HFFc6 (cell line): ENCODE results near the gene SPSB2. TPM values are rescaled to one million over a fixed set of nuclear protein-coding genes. Genes with fewer than 3 reads are reported as not detected.

Source experiments
- DNase-seq: peaks from one replicate; pipeline ENCODE4 v3.0.0-alpha.2; 2018
- H3K27ac Mint-ChIP-seq: 2 replicates; pipeline ENCODE4 v1.8.0; 2020; ENCODE audit warnings: mild to moderate bottlenecking, mixed read lengths
- H3K27me3 Mint-ChIP-seq: 2 replicates; pipeline ENCODE4 v1.8.0; 2021; ENCODE audit warnings: mild to moderate bottlenecking, moderate library complexity, mixed read lengths; ENCODE audit not compliant: insufficient read depth
- H3K36me3 Mint-ChIP-seq: 2 replicates; pipeline ENCODE4 v1.8.0; 2021; ENCODE audit warnings: low read depth, mixed read lengths
- H3K4me1 Mint-ChIP-seq: 2 replicates; pipeline ENCODE4 v1.8.0; 2020; ENCODE audit warnings: low read depth, mixed read lengths
- H3K4me3 Mint-ChIP-seq: 2 replicates; pipeline ENCODE4 v1.8.0; 2020; ENCODE audit warnings: mild to moderate bottlenecking, moderate library complexity, mixed read lengths
- H3K9me3 Mint-ChIP-seq: 2 replicates; pipeline ENCODE4 v1.8.0; 2020; ENCODE audit warnings: mild to moderate bottlenecking, mixed read lengths
- total RNA-seq, 6 experiments: library from RNA; stranded (reverse); fragmentation: NEBNext Ultra II Directional; extraction: Animal tissue kit (Norgen Biotek cat#: 25700); gene quantifications; 2 replicates in 1 of 6; 3 replicates in 5 of 6; pipeline ENCODE4 v1.2.3, GENCODE V29; 2021
- TF ChIP-seq, protein P1 (sequence below): fragments of 200-600 bp; sonication (generic); IDR thresholded peaks from 2 replicates; pipeline ENCODE4 v1.5.0; 2021; ENCODE audit warnings: antibody characterized with exemption, mild to moderate bottlenecking

SPSB2 gene
- total RNA-seq, 6 experiments from 2014 or later = 12.1 to 13.9 (median 13.0) TPM

DNA sequence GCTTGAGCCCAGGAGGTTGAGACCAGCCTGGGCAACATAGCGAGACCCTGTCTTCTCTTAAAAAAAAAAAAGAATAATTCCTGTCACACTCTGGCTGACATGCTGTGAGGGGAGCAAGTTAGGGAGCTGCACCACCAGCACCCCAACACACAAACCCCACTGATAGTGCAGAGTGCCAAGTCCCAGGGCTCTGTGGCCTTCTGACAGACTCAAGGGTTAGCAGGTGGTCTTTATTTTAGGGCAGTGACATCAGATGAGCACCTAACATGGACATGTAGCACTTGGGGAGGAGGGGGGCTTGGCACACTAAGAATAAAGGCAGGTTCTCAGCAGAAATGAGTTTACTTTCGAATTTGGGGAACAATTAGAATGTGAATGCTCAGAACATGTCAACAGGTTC is 14.3 kb downstream of the SPSB2 start:
- Mint-ChIP-seq H3K4me3 (no peak overlapping the region), H3K36me3 (peaks cover 56% of the 10 kb centered on the region), H3K27me3 (peaks cover 6% of the 10 kb centered on the region), H3K4me1 (peaks cover 15% of the 10 kb centered on the region), H3K27ac (no peak overlapping the region), H3K9me3 (no peaks in the 10 kb centered on the region)
- TF ChIP-seq, protein P1, sequence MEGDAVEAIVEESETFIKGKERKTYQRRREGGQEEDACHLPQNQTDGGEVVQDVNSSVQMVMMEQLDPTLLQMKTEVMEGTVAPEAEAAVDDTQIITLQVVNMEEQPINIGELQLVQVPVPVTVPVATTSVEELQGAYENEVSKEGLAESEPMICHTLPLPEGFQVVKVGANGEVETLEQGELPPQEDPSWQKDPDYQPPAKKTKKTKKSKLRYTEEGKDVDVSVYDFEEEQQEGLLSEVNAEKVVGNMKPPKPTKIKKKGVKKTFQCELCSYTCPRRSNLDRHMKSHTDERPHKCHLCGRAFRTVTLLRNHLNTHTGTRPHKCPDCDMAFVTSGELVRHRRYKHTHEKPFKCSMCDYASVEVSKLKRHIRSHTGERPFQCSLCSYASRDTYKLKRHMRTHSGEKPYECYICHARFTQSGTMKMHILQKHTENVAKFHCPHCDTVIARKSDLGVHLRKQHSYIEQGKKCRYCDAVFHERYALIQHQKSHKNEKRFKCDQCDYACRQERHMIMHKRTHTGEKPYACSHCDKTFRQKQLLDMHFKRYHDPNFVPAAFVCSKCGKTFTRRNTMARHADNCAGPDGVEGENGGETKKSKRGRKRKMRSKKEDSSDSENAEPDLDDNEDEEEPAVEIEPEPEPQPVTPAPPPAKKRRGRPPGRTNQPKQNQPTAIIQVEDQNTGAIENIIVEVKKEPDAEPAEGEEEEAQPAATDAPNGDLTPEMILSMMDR = no peak
- no peak for DNase-seq

GRCh38 chr12:6855322-6855721 is 17.8 kb downstream of the SPSB2 start:
- no peak for DNase-seq
- Mint-ChIP-seq H3K4me3 (no peak overlapping the region), H3K4me1 (peaks cover 20% of the 10 kb centered on the region), H3K27me3 (peaks cover 12% of the 10 kb centered on the region), H3K36me3 (peaks cover 40% of the 10 kb centered on the region), H3K27ac (no peak overlapping the region), H3K9me3 (no peaks in the 10 kb centered on the region)
- TF ChIP-seq, protein P1 = no peak

- TF ChIP-seq, protein P1 = no peak
- Mint-ChIP-seq H3K4me3 (peak overlapping the region; percentile 98), H3K4me1 (peaks cover 33% of the 10 kb centered on the region), H3K27me3 (peaks cover 12% of the 10 kb centered on the region), H3K27ac (peak overlapping the region; percentile 93), H3K36me3 (peaks cover 46% of the 10 kb centered on the region), H3K9me3 (no peaks in the 10 kb centered on the region)
- DNase-seq = no peak
Measured at GRCh38 chr12:6854036-6854435, 19.1 kb downstream of the SPSB2 start.

DNA sequence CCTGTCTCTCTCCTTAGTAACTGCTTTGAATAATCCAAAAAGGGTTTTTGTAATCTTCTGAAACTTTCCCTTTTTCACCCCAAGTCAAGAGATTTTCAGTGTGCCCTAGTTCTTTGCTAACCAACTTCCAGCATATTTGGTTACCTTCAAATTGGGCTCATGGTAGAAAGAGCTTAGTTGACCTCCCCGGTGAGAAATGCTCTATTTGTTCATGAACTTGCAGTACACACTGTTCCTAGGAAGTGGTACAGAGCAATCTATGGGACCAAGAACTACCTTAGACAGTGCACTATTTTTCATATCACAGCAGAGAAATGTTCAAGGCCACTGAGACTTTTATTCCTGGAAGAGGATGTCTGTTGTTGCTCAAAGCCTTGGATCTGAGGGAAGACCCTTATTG is 19.5 kb downstream of the SPSB2 start:
- peak overlapping the region; percentile 98 for H3K4me3 Mint-ChIP-seq
- H3K9me3 Mint-ChIP-seq = no peaks in the 10 kb centered on the region
- peaks cover 12% of the 10 kb centered on the region for H3K27me3 Mint-ChIP-seq
- H3K4me1 Mint-ChIP-seq = peaks cover 35% of the 10 kb centered on the region
- TF ChIP-seq, protein P1 = no peak
- DNase-seq = no peak
- peak overlapping the region; percentile 93 for H3K27ac Mint-ChIP-seq
- H3K36me3 Mint-ChIP-seq = peaks cover 47% of the 10 kb centered on the region

GRCh38 chr12:6852651-6853354 is 20.3 kb downstream of the SPSB2 start:
- Mint-ChIP-seq H3K27me3 (peaks cover 12% of the 10 kb centered on the region), H3K36me3 (peaks cover 41% of the 10 kb centered on the region), H3K9me3 (no peaks in the 10 kb centered on the region), H3K27ac (peak overlapping the region; percentile 93), H3K4me1 (peaks cover 35% of the 10 kb centered on the region), H3K4me3 (peak overlapping the region; percentile 98)
- peak; percentile 78 for DNase-seq
- TF ChIP-seq, protein P1 = no peak
